WTC11 (cell line): Measurements from ENCODE around the gene TUSC2.

ENCODE experiments used
- ATF1 ChIP-seq: sonication (generic); formaldehyde crosslinking; IDR thresholded peaks from 2 replicates; pipeline ENCODE4 v1.8.1; 2023; ENCODE audit warnings: mild to moderate bottlenecking, moderate library complexity, missing genetic modification reagents
- CTCF ChIP-seq: fragments of 200-600 bp; IDR thresholded peaks from 2 replicates; pipeline ENCODE4 v1.8.0; 2022; ENCODE audit warnings: antibody characterized with exemption
- FOXP4 ChIP-seq: sonication (generic); formaldehyde crosslinking; IDR thresholded peaks from 2 replicates; pipeline ENCODE4 v1.8.0; 2022; ENCODE audit warnings: mild to moderate bottlenecking, missing genetic modification reagents
- ZBTB43 ChIP-seq: sonication (generic); formaldehyde crosslinking; IDR thresholded peaks from 2 replicates; pipeline ENCODE4 v1.8.1; 2023; ENCODE audit warnings: mild to moderate bottlenecking, missing genetic modification reagents
- ZMAT4 ChIP-seq: fragments of 250-450 bp; sonication (Bioruptor Pico); IDR thresholded peaks from 2 replicates; pipeline ENCODE4 v1.9.0; 2021; ENCODE audit warnings: mild to moderate bottlenecking
- ZNF416 ChIP-seq: fragments of 250-450 bp; sonication (Bioruptor Pico); IDR thresholded peaks from 2 replicates; pipeline ENCODE4 v1.9.0; 2021; ENCODE audit warnings: mild to moderate bottlenecking, inconsistent platforms

- TF ChIP-seq CTCF (no peak), ZMAT4 (CRISPR knock-in tag) (no peak), ATF1 (no peak), ZBTB43 (CRISPR knock-in tag) (no peak), ZNF416 (CRISPR knock-in tag) (no peak), FOXP4 (no peak)
These were observed 8.6 kb upstream of the TUSC2 start for GRCh38 chr3:50336452-50337174.
